ENCODE results near the gene TRIM7.
"Not testable (repeated sequence)": the region's sequence is repeated elsewhere in the genome, so short reads cannot be mapped to it uniquely, and the experiment has no call there.

TRIM7 gene

DNA sequence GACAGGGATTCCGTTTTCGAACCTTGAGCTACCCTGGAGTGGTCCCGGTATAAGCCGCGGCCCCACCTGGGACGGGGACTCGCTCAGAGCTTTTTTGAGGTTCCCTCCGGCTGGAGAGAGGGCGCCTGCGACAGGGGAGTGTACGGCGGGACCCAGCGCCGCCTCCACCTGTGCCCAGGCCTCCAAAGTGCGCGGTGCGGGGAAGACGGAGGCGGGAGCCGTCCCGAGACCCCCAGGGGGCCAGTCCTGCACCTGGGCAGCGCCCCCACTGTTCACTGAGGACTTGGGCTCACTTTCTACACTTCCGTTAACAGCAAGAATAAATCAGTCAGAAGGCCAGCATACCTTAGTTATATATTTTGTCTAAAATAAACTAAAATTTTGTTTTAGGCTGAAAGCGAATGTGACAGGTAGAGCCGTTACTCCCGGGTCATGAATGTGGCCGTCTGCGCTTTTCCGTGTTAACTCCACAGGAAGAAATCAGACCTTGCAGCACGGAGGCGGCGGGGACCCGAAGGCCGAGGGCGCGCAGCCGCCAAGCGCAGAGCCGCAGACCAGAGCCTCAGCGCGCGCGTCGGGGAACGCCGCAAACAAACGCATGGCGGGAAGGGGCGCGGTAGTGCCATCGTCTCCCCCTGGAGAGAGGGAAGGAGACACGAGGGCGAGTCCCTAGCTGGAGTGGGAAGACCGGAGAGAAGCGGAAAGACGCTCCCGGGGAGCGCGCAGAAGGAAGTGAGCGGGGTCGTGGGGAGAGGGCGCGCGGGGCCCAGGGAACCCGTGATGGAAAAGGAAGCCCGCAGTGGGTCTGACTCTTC, 14.1 kb downstream of the TRIM7 start:
- no peak for DNase-seq

GRCh38 chr5:181189962-181190710, 14.9 kb downstream of the TRIM7 start:
- no peak for DNase-seq

DNA sequence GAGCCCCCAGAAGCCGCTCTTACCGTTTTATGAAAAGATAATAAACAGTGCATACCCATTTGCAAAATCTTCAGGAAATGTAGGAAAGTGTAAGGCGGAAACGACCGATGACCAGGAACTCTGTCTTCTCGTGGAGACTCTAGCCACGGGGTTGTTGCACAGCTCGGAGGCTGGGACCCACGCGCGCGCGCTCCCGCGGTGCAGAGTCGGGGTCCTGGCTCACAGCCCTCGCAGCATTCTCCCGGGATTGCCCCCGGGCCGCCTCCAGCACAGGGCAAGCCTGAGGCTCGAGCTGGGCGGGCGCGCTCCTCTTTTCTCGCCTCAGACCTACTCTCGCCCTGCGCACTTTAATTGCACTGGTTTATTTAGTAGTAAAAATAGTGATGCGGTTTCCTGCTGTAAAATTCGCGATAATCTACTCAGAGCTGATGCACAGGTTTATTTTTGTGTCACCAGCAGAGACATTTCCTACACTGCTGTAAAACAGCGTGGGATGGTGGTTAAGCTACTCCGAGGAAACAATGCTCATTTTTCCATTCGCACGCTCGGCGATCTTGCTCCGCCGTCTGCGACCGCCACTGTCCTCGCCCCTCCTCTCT, 15.5 kb downstream of the TRIM7 start:
- no peak for DNase-seq

GRCh38 chr5:181188700-181189362, 16.2 kb downstream of the TRIM7 start:
- no peak for DNase-seq

GRCh38 chr5:181187500-181188213, 17.3 kb downstream of the TRIM7 start:
- DNase-seq: no peak

DNA sequence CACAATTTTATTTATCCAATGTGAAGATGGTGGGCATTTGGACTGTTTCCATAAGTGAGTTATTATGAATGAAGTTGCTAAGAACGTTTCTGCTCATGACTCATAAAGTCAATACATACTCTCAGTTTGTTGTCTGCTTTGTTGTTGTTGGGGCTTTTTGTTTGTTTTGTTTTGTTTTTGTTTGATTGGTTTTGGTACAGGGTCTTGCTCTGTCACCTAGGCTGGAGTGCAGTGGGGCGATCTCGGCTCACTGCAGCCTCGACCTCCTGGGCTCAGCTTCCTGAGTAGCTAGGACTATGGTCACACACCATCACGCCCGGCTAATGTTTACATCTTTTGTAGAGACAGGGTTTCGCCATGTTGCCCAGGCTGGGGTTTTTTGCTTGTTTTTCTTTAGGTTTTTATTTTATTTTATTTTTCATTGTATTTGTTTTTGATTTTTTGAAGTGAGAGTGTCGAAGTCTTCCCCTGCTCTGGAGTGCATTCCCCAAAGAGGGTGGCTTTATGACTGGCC, 18.0 kb downstream of the TRIM7 start:
- DNase-seq: no peak

- no peak for DNase-seq
Measured at GRCh38 chr5:181186022-181186421, 19.0 kb downstream of the TRIM7 start.

- DNase-seq: no peak
Measured at GRCh38 chr5:181185560-181185959, 19.4 kb downstream of the TRIM7 start.

GRCh38 chr5:181184845-181185216, 20.2 kb downstream of the TRIM7 start:
- no peak for DNase-seq

DNA sequence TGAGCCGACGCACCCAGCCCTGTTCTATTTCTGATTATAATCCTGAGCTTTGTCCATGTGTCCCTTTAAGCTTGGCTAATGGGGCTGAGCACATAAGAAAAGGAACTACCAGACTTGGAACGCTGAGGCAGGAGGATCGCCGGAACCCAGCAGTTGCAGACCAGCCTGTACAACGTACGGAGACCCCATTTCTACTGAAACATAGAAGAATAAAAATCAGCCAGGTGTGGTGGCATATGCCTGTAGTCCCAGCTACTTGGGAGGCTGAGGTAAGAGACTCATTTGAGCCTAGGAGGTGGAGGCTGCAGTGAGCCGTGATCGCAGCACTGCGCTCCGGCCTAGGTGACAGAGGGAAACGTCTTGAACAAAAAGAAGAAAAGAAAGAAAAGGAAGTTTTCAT, 22.3 kb downstream of the TRIM7 start:
- no peak for DNase-seq

DNA sequence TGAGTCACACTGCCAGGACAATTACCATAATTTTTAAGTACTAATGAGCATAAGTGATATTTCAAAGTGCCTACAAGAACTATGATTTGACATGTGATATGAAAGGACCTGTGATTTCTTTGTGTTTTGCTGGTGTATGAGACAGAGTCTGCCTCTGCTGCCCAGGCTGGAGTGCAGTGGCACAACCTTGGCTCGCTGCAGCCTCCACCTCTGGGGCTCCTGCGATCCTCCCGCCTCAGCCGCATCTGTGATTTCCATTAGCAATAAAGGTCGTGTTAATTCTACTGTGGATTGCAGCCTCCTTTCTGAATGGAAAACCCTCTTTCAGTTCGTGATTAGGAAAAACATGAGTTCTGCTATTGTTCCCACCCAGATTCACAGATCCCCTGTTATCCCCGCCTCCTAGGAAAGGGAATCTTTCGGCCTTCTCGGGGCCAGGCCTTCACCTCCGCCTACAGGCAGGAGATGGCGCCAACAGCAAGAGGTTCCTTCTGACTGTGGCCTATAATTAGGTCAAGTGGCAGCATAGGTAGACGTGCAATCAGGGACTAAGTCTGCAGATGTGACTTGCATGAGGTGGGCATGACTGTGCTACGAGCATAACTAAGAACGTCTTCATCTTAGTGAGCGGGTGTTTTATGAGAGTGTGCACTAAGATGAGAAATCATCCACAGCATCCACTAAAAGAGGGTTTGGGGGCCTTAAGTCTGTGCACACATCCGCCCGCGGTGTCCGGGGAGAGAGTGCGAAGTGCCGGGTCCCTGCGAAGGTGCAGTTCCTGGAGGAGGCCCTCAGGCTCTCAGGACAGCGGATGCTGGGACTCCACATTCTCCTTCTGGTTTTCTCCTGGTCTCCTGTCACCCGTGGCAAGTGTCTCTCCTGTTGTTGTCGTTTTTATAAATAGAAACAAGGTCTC, 23.1 kb downstream of the TRIM7 start:
- DNase-seq: no peak

- not testable (repeated sequence) for DNase-seq
Measured at GRCh38 chr5:181177559-181177958, 27.4 kb downstream of the TRIM7 start.

GRCh38 chr5:181176254-181176952, 28.6 kb downstream of the TRIM7 start:
- no peak for DNase-seq

DNA sequence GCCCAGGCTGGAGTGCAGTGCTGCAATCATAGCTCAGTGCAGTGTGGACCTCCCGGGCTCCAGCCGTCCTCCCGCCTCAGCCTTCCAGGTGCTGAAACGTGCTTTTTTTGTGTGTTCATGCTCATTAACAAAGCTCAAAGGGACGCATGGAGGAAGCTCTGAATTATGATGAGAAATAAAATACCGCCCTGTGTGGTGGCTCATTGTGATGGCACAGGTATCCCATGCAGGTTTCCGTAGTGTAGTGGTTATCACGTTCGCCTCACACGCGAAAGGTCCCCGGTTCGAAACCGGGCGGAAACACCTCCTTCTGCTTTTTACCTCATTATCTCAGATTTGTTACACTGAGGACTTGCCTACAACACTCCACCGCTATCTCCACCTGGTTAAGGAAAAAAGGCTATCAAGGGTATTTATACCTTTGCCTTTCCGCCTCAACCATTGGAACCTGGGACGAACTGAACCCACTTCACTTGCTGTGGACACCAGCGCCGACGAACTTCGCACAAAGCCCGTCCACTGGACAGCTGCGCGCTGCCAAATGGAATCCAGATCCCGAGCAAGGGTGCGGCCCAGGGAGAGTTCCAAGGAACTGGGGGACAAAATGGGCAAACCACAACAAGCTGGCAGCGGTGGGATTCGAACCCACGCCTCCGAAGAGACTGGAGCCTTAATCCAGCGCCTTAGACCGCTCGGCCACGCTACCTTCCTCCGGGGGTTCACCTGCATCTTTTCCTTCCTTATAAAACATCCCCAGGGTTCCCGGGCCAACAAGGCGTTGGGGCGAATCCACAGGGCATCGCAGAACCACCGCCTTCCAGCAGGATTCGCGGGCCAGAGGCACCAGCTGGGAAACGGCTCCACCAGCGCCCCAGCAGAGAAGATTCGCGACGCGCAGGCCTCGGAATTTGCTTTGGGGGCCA, 31.3 kb downstream of the TRIM7 start:
- no peak for DNase-seq

DNA sequence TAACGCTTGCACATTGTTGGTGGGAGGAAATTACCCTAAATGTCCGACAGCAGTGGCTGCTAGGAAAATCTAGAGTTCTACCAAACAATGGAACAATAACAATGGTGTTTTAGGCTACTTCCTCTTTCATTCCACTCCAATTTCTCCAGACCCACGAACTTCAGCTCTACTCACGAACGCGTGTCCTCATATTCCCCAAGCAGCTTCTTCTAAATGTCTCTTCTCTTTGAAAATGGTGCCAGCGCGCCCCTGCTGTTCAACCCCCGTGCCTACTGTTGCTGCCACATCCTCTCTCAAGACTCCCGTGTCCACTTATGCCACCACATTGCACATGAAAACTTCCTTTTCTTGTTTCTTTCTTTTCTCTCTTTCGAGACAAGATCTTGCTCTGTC, 32.0 kb downstream of the TRIM7 start:
- DNase-seq: no peak

DNA sequence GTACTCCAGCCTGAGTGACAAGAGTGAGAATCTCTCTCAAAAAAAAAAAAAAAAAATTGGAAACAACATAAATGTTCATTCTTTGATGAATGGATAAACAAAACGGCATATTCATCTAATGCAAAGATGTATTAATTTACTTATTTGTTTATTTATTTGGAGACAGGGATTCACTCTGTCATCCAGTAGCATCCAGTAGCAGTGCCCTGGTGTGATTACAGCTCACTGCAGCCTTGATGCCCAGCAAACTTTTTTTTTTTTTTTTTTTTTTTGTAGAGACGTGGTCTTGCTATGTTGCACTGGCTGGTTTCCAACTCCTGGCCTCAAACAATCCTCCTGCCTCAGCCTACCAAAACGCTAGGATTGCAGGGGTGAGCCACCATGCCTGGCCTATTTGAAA, 33.2 kb downstream of the TRIM7 start:
- DNase-seq: no peak

- DNase-seq: no peak
Measured at GRCh38 chr5:181170996-181171395, 34.0 kb downstream of the TRIM7 start.

DNA sequence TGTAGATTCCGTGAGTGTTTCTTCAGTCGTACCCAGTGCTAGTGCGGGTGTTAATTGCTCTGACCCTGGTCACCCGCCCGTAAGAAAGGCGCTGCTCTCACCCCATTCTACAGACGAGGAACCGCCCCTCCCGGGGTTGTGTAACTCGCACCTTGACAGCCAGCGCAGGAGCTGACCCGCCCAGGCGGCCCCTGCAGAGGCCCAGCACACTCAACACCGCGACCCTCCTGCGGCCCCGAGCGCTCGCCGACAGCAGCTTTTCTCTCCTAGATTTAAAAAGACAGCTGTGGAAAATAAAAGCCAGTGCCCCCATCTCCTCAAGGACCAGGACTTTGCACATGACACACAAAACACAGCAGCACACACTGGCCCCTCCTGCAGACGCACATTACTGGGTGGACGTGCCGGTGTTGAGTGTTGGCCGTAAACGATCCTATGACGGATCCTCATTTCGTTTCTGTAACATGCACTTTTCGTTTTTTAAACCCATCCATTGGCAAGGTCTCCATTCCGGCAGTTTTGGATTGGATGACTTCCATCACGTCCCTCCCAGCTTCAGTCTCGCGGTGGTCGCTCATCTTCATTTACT, 34.7 kb downstream of the TRIM7 start:
- DNase-seq: no peak
